Liver (tissue), 9 donors: ENCODE data around the gene PARP9. TPM values are rescaled to one million over a fixed set of nuclear protein-coding genes. Genes with fewer than 3 reads are reported as not detected.

Experiments used
- DNase-seq: peaks from one replicate; pipeline ENCODE4 v3.0.0-alpha.2; 2017; ENCODE audit warnings: low spot score
- H3K27ac ChIP-seq, 2 donors: one replicate each; pipeline ENCODE4 v1.7.0; 2013; ENCODE audit warnings: inconsistent platforms in 2 of 2, low read length in 2 of 2, control low read depth in 1 of 2, low read depth in 1 of 2, mild to moderate bottlenecking in 1 of 2
- H3K27me3 ChIP-seq, 4 donors: one replicate each; pipeline versions ENCODE4 v1.6.1 to v1.7.0; 2013; ENCODE audit warnings: low read length in 3 of 4, inconsistent platforms in 1 of 4, mild to moderate bottlenecking in 1 of 4, moderate library complexity in 1 of 4; ENCODE audit not compliant: control insufficient read depth in 4 of 4, insufficient read depth in 4 of 4
- H3K36me3 ChIP-seq, 4 donors: one replicate each; pipeline versions ENCODE4 v1.6.1 to v1.7.0; 2013; ENCODE audit warnings: low read length in 3 of 4, mild to moderate bottlenecking in 3 of 4, low read depth in 1 of 4, moderate library complexity in 1 of 4; ENCODE audit not compliant: control insufficient read depth in 4 of 4, insufficient read depth in 3 of 4
- H3K4me1 ChIP-seq, 4 donors: one replicate each; pipeline versions ENCODE4 v1.6.1 to v1.7.0; 2013; ENCODE audit warnings: low read length in 3 of 4, mild to moderate bottlenecking in 3 of 4, moderate library complexity in 1 of 4; ENCODE audit not compliant: control insufficient read depth in 4 of 4, insufficient read depth in 4 of 4
- H3K4me3 ChIP-seq, 3 donors: one replicate each; pipeline versions ENCODE4 v1.6.1 to v1.7.0; 2013; ENCODE audit warnings: low read length in 3 of 3, control low read depth in 1 of 3, low read depth in 1 of 3, mild to moderate bottlenecking in 1 of 3
- H3K9ac ChIP-seq, 2 donors: one replicate each; pipeline ENCODE4 v1.7.0; 2013; ENCODE audit warnings: low read length in 2 of 2, mild to moderate bottlenecking in 2 of 2, moderate library complexity in 2 of 2, control low read depth in 1 of 2, low read depth in 1 of 2
- H3K9me3 ChIP-seq, 4 donors: one replicate each; pipeline versions ENCODE4 v1.6.1 to v1.7.0; 2013; ENCODE audit warnings: low read length in 3 of 4; ENCODE audit not compliant: control insufficient read depth in 4 of 4
- EGR1 ChIP-seq, 2 donors: IDR thresholded peaks; 2 replicates each; pipeline ENCODE4 v1.6.1; 2016 to 2018; ENCODE audit warnings: antibody characterized with exemption in 2 of 2, low read depth in 2 of 2
- FOXA1 ChIP-seq: IDR thresholded peaks from 2 replicates; pipeline ENCODE4 v1.6.1; 2016; ENCODE audit warnings: antibody characterized with exemption
- FOXA2 ChIP-seq: IDR thresholded peaks from 2 replicates; pipeline ENCODE4 v1.6.1; 2016; ENCODE audit warnings: antibody characterized with exemption
- HNF4A ChIP-seq, 2 donors: conservative IDR thresholded peaks; 2 replicates each; pipeline ENCODE4 v1.6.1; 2016; ENCODE audit warnings: antibody characterized with exemption in 2 of 2, mild to moderate bottlenecking in 2 of 2
- HNF4G ChIP-seq: IDR thresholded peaks from 2 replicates; pipeline ENCODE4 v1.6.1; 2016; ENCODE audit warnings: antibody characterized with exemption
- JUND ChIP-seq, 2 donors: IDR thresholded peaks; 2 replicates each; pipeline ENCODE4 v1.6.1; 2016; ENCODE audit warnings: antibody characterized with exemption in 2 of 2
- NR2F2 ChIP-seq: IDR thresholded peaks from 2 replicates; pipeline ENCODE4 v1.6.1; 2016; ENCODE audit warnings: antibody characterized with exemption
- RAD21 ChIP-seq, 2 donors: IDR thresholded peaks; 2 replicates each; pipeline ENCODE4 v1.6.1; 2016; ENCODE audit warnings: antibody characterized with exemption in 2 of 2, mild to moderate bottlenecking in 2 of 2
- RXRA ChIP-seq, 2 donors: IDR thresholded peaks; 2 replicates each; pipeline ENCODE4 v1.6.1; 2017 to 2018; ENCODE audit warnings: antibody characterized with exemption in 2 of 2, mild to moderate bottlenecking in 1 of 2
- SP1 ChIP-seq: IDR thresholded peaks from 2 replicates; pipeline ENCODE4 v1.6.1; 2018; ENCODE audit warnings: antibody characterized with exemption, mild to moderate bottlenecking
- TAF1 ChIP-seq: conservative IDR thresholded peaks from 2 replicates; pipeline ENCODE4 v1.6.1; 2016; ENCODE audit warnings: antibody characterized with exemption, mild to moderate bottlenecking
- YY1 ChIP-seq: IDR thresholded peaks from 2 replicates; pipeline ENCODE4 v1.6.1; 2016; ENCODE audit warnings: antibody characterized with exemption, mild to moderate bottlenecking
- WGBS: extraction: QIAGEN DNeasy Blood & Tissue Kit; methylation state at CpG from one replicate; pipeline ENCODE4 v1.1.7; 2013; 5-methylcytosine and 5-hydroxymethylcytosine counted together
- polyA plus RNA-seq, 2 donors: library from polyadenylated mRNA; stranded (reverse) in 1 of 2; unstranded in 1 of 2; fragments of 200-250 nt in 1 of 2; fragments of >200 nt in 1 of 2; fragmentation: Nextera tagmentation in 1 of 2; extraction: Ambion mirVana in 1 of 2; gene quantifications; one replicate each; pipeline versions ENCODE4 v1.2.1 to v1.2.3, GENCODE V29; 2013 to 2015
- total RNA-seq, 2 donors: library from RNA; depleted of rRNA; stranded (reverse); fragments of >200 nt; gene quantifications; one replicate each; pipeline ENCODE4 v1.2.3, GENCODE V29; 2014
- TF ChIP-seq, protein P1 (sequence below): IDR thresholded peaks from 2 replicates; pipeline ENCODE4 v1.6.1; 2016; ENCODE audit warnings: antibody characterized with exemption
- TF ChIP-seq, protein P2 (sequence below): IDR thresholded peaks from 2 replicates; pipeline ENCODE4 v1.6.1; 2016; ENCODE audit warnings: antibody characterized with exemption
- TF ChIP-seq, protein P3 (sequence below): fragments of 150-350 bp; IDR thresholded peaks from 2 replicates; pipeline ENCODE4 v1.5.1; 2017; ENCODE audit warnings: improper control_type of control experiment, low read depth, low read length; ENCODE audit not compliant: missing input control
- TF ChIP-seq, protein P4 (sequence below): IDR thresholded peaks from 2 replicates; pipeline ENCODE4 v1.6.1; 2016; ENCODE audit warnings: antibody characterized with exemption
- TF ChIP-seq, protein P5 (sequence below): IDR thresholded peaks from 2 replicates; pipeline ENCODE4 v1.6.1; 2016; ENCODE audit warnings: antibody characterized with exemption, mild to moderate bottlenecking
- donor health status: healthy.
- donor health status: healthy.
- donor health status: healthy.
- donor health status: healthy.
- donor health status: healthy.

Gene PARP9
- total and polyA plus RNA-seq, 4 donors = 34.8 to 74.0 (median 48.9) TPM

DNA sequence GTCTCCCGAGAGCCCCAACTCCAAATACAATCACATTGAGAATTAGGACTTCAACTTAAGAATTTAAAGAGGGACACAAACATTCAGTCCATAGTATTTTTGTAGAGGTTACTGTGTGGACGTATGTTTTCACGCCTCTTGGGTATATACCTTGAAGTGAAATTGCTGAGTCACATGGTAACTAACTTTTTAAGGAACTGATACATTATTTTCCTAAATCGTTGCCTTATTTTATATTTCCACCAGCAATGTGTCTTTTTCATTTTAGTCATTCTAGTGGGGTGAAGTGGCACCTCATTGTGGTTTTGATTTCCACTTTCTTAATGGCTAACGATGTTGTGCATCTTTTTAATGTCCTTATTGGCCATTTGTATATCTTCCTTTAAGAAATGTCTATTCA, 25.2 kb upstream of the PARP9 start:
- Histone ChIP-seq H3K4me1 (peaks cover 0 to 2% (median 0%) of the 10 kb centered on the region in 4 donors), H3K9me3 (no peaks in the 10 kb centered on the region), H3K9ac (no peak overlapping the region), H3K27me3 (no peaks in the 10 kb centered on the region), H3K36me3 (no peaks in the 10 kb centered on the region), H3K27ac (no peak overlapping the region), H3K4me3 (no peak overlapping the region)
- 75% methylated on average over 5 of the region's 5 CpGs for WGBS
- no peak for TF ChIP-seq YY1
- no peak for TF ChIP-seq FOXA2
- DNase-seq = no peak

DNA sequence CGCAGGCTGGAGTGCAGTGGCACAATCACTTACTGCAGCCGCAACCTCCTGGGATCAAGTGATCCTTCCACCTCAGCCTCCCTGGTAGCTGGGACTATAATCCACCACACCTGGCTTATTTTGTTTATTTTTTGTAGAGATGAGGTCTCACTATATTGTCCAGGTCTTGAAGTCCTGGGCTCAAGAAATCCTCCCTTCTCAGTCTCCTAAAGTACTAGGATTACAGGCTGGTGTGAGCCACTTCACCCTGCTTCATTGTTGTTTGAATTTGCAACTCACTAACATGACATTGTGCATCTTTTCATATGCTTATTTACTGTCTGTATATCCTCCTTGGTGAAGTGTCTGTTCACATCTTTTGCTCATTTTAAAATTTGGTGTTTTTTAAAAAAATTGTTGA, 23.5 kb upstream of the PARP9 start:
- H3K9me3 ChIP-seq = peaks cover 0 to 2% (median under 1%) of the 10 kb centered on the region in 4 donors
- H3K9ac ChIP-seq = no peak overlapping the region
- H3K36me3 ChIP-seq = no peaks in the 10 kb centered on the region
- H3K27ac ChIP-seq = no peak overlapping the region
- TF ChIP-seq RXRA (IDR thresholded peaks at IDR 0.05) (no peak), HNF4G (no peak), NR2F2 (no peak), RAD21 (IDR thresholded peaks at IDR 0.05) (no peak), FOXA1 (no peak), YY1 (no peak), TAF1 (no peak), FOXA2 (no peak), JUND (IDR thresholded peaks at IDR 0.05) (no peak), HNF4A (conservative IDR thresholded peaks at IDR 0.05) (no peak), EGR1 (IDR thresholded peaks at IDR 0.05; ENCODE audit: low read depth in 2 of 2) (no peak), SP1 (no peak)
- TF ChIP-seq, protein P1, sequence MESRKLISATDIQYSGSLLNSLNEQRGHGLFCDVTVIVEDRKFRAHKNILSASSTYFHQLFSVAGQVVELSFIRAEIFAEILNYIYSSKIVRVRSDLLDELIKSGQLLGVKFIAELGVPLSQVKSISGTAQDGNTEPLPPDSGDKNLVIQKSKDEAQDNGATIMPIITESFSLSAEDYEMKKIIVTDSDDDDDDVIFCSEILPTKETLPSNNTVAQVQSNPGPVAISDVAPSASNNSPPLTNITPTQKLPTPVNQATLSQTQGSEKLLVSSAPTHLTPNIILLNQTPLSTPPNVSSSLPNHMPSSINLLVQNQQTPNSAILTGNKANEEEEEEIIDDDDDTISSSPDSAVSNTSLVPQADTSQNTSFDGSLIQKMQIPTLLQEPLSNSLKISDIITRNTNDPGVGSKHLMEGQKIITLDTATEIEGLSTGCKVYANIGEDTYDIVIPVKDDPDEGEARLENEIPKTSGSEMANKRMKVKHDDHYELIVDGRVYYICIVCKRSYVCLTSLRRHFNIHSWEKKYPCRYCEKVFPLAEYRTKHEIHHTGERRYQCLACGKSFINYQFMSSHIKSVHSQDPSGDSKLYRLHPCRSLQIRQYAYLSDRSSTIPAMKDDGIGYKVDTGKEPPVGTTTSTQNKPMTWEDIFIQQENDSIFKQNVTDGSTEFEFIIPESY = no peak
- TF ChIP-seq, protein P2, sequence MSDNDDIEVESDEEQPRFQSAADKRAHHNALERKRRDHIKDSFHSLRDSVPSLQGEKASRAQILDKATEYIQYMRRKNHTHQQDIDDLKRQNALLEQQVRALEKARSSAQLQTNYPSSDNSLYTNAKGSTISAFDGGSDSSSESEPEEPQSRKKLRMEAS = no peak
- TF ChIP-seq, protein P3, sequence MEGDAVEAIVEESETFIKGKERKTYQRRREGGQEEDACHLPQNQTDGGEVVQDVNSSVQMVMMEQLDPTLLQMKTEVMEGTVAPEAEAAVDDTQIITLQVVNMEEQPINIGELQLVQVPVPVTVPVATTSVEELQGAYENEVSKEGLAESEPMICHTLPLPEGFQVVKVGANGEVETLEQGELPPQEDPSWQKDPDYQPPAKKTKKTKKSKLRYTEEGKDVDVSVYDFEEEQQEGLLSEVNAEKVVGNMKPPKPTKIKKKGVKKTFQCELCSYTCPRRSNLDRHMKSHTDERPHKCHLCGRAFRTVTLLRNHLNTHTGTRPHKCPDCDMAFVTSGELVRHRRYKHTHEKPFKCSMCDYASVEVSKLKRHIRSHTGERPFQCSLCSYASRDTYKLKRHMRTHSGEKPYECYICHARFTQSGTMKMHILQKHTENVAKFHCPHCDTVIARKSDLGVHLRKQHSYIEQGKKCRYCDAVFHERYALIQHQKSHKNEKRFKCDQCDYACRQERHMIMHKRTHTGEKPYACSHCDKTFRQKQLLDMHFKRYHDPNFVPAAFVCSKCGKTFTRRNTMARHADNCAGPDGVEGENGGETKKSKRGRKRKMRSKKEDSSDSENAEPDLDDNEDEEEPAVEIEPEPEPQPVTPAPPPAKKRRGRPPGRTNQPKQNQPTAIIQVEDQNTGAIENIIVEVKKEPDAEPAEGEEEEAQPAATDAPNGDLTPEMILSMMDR = no peak
- TF ChIP-seq, protein P4, sequence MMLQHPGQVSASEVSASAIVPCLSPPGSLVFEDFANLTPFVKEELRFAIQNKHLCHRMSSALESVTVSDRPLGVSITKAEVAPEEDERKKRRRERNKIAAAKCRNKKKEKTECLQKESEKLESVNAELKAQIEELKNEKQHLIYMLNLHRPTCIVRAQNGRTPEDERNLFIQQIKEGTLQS = no peak
- TF ChIP-seq, protein P5, sequence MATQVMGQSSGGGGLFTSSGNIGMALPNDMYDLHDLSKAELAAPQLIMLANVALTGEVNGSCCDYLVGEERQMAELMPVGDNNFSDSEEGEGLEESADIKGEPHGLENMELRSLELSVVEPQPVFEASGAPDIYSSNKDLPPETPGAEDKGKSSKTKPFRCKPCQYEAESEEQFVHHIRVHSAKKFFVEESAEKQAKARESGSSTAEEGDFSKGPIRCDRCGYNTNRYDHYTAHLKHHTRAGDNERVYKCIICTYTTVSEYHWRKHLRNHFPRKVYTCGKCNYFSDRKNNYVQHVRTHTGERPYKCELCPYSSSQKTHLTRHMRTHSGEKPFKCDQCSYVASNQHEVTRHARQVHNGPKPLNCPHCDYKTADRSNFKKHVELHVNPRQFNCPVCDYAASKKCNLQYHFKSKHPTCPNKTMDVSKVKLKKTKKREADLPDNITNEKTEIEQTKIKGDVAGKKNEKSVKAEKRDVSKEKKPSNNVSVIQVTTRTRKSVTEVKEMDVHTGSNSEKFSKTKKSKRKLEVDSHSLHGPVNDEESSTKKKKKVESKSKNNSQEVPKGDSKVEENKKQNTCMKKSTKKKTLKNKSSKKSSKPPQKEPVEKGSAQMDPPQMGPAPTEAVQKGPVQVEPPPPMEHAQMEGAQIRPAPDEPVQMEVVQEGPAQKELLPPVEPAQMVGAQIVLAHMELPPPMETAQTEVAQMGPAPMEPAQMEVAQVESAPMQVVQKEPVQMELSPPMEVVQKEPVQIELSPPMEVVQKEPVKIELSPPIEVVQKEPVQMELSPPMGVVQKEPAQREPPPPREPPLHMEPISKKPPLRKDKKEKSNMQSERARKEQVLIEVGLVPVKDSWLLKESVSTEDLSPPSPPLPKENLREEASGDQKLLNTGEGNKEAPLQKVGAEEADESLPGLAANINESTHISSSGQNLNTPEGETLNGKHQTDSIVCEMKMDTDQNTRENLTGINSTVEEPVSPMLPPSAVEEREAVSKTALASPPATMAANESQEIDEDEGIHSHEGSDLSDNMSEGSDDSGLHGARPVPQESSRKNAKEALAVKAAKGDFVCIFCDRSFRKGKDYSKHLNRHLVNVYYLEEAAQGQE = no peak
- no peaks in the 10 kb centered on the region for H3K27me3 ChIP-seq
- 48% methylated on average over 2 of the region's 2 CpGs for WGBS
- H3K4me3 ChIP-seq = no peak overlapping the region
- peaks cover 0 to 2% (median 0%) of the 10 kb centered on the region in 4 donors for H3K4me1 ChIP-seq
- no peak for DNase-seq
